ENCODE data around the gene PCCA. TPM values are rescaled to one million over a fixed set of nuclear protein-coding genes. Genes with fewer than 3 reads are reported as not detected.

The PCCA gene
- total RNA-seq, 1 experiment from 2014 or later = 39.9 TPM

GRCh38 chr13:100428986-100429385 is 340.1 kb downstream of the PCCA start:
- no peak overlapping the region for H3K4me3 Mint-ChIP-seq (ENCODE audit: unreplicated experiment)
- H3K9me3 Mint-ChIP-seq (ENCODE audit: unreplicated experiment) = no peaks in the 10 kb centered on the region
- no peak for DNase-seq
- peaks cover 6% of the 10 kb centered on the region for H3K4me1 Mint-ChIP-seq (ENCODE audit: low read depth, unreplicated experiment)
- peak overlapping the region; percentile 6 for H3K27ac Mint-ChIP-seq (ENCODE audit: unreplicated experiment)
- TF ChIP-seq CTCF (IDR thresholded peaks at IDR 0.05; ENCODE audit: insufficient read depth in 1 of 2, low read depth in 1 of 2, low read length in 1 of 2, severe bottlenecking in 1 of 2, unreplicated experiment in 1 of 2) = no peak
- ChIA-PET CTCF (no interaction called here), POLR2A (no interaction called here)
- BruUV-seq (replicated peaks) = no TSS peak
- Histone ChIP-seq H3K9me3 (no peaks in the 10 kb centered on the region), H3K4me1 (peaks cover 7% of the 10 kb centered on the region), H3K4me3 (ENCODE audit: low read depth, low read length) (no peak overlapping the region), H3K36me3 (ENCODE audit: control insufficient read depth, insufficient read depth, low read length) (no peaks in the 10 kb centered on the region), H3K27me3 (replicated peaks; ENCODE audit: control insufficient read depth, insufficient read depth, low read length) (no peaks in the 10 kb centered on the region)
- H3K27me3 Mint-ChIP-seq (ENCODE audit: insufficient read depth, unreplicated experiment) = no peaks in the 10 kb centered on the region
- peaks cover 7% of the 10 kb centered on the region for H3K36me3 Mint-ChIP-seq (ENCODE audit: insufficient read depth, unreplicated experiment)
- intact Hi-C loops (cut with micrococcal nuclease; ENCODE audit: unreplicated experiment) = no loop called here

GRCh38 chr13:100432611-100433010 is 343.7 kb downstream of the PCCA start:
- Histone ChIP-seq H3K36me3 (ENCODE audit: control insufficient read depth, insufficient read depth, low read length) (no peaks in the 10 kb centered on the region), H3K4me3 (ENCODE audit: low read depth, low read length) (no peak overlapping the region), H3K4me1 (peaks cover 19% of the 10 kb centered on the region), H3K9me3 (no peaks in the 10 kb centered on the region), H3K27me3 (replicated peaks; ENCODE audit: control insufficient read depth, insufficient read depth, low read length) (no peaks in the 10 kb centered on the region)
- no TSS peak for BruUV-seq (replicated peaks)
- Mint-ChIP-seq H3K4me1 (ENCODE audit: low read depth, unreplicated experiment) (peaks cover 10% of the 10 kb centered on the region), H3K36me3 (ENCODE audit: insufficient read depth, unreplicated experiment) (peaks cover 7% of the 10 kb centered on the region), H3K27me3 (ENCODE audit: insufficient read depth, unreplicated experiment) (no peaks in the 10 kb centered on the region), H3K9me3 (ENCODE audit: unreplicated experiment) (no peaks in the 10 kb centered on the region), H3K4me3 (ENCODE audit: unreplicated experiment) (no peak overlapping the region), H3K27ac (ENCODE audit: unreplicated experiment) (no peak overlapping the region)
- no peak for TF ChIP-seq CTCF (IDR thresholded peaks at IDR 0.05; ENCODE audit: insufficient read depth in 1 of 2, low read depth in 1 of 2, low read length in 1 of 2, severe bottlenecking in 1 of 2, unreplicated experiment in 1 of 2)
- intact Hi-C loops (cut with micrococcal nuclease; ENCODE audit: unreplicated experiment) = no loop called here
- CTCF ChIA-PET = no interaction called here
- POLR2A ChIA-PET = no interaction called here
- no peak for DNase-seq

- Mint-ChIP-seq H3K36me3 (ENCODE audit: insufficient read depth, unreplicated experiment) (peaks cover 7% of the 10 kb centered on the region), H3K4me1 (ENCODE audit: low read depth, unreplicated experiment) (peaks cover 10% of the 10 kb centered on the region), H3K9me3 (ENCODE audit: unreplicated experiment) (no peaks in the 10 kb centered on the region), H3K27me3 (ENCODE audit: insufficient read depth, unreplicated experiment) (no peaks in the 10 kb centered on the region), H3K4me3 (ENCODE audit: unreplicated experiment) (no peak overlapping the region), H3K27ac (ENCODE audit: unreplicated experiment) (no peak overlapping the region)
- no peak overlapping the region for H3K4me3 ChIP-seq (ENCODE audit: low read depth, low read length)
- TF ChIP-seq CTCF (IDR thresholded peaks at IDR 0.05; ENCODE audit: insufficient read depth in 1 of 2, low read depth in 1 of 2, low read length in 1 of 2, severe bottlenecking in 1 of 2, unreplicated experiment in 1 of 2) = no peak
- intact Hi-C loops (cut with micrococcal nuclease; ENCODE audit: unreplicated experiment) = no loop called here
- BruUV-seq (replicated peaks) = no TSS peak
- no peaks in the 10 kb centered on the region for H3K27me3 ChIP-seq (replicated peaks; ENCODE audit: control insufficient read depth, insufficient read depth, low read length)
- H3K9me3 ChIP-seq = no peaks in the 10 kb centered on the region
- ChIA-PET CTCF (no interaction called here), POLR2A (no interaction called here)
- no peaks in the 10 kb centered on the region; the same call in 1 of the 2 replicates for H3K36me3 ChIP-seq (ENCODE audit: control insufficient read depth, insufficient read depth, low read length)
- no peak for DNase-seq
- H3K4me1 ChIP-seq = peaks cover 19% of the 10 kb centered on the region
Observed at GRCh38 chr13:100433475-100433874, 344.6 kb downstream of the PCCA start.
